Memory B cell (primary cell): ENCODE results near the gene GATAD1.
"Not testable (repeated sequence)": the region's sequence is repeated elsewhere in the genome, so short reads cannot be mapped to it uniquely, and the experiment has no call there.

Source experiments
- ATAC-seq: fragments of 150-1000 bp; cut with Tn5 transposase; 2 replicates; pipeline ENCODE4 v1.10.0; 2021; ENCODE audit warnings: low read depth, mild to moderate bottlenecking, moderate library complexity
- DNase-seq, 2 donors: peaks; one replicate each; pipeline ENCODE4 v3.0.0; 2022; ENCODE audit warnings: low spot score in 2 of 2
- H3K27ac Mint-ChIP-seq: one replicate; pipeline ENCODE4 v1.8.0; 2022; ENCODE audit warnings: mild to moderate bottlenecking, moderate library complexity, mixed read lengths
- H3K27me3 Mint-ChIP-seq: one replicate; pipeline ENCODE4 v1.8.0; 2022; ENCODE audit warnings: mixed read lengths
- H3K36me3 Mint-ChIP-seq: one replicate; pipeline ENCODE4 v1.8.0; 2022; ENCODE audit warnings: mild to moderate bottlenecking, mixed read lengths
- H3K4me1 Mint-ChIP-seq: one replicate; pipeline ENCODE4 v1.8.0; 2022; ENCODE audit warnings: mixed read lengths
- H3K4me3 Mint-ChIP-seq: one replicate; pipeline ENCODE4 v1.8.0; 2022; ENCODE audit warnings: mild to moderate bottlenecking, moderate library complexity, mixed read lengths
- H3K9me3 Mint-ChIP-seq: one replicate; pipeline ENCODE4 v1.8.0; 2022; ENCODE audit warnings: mixed read lengths

GATAD1 gene, protein sequence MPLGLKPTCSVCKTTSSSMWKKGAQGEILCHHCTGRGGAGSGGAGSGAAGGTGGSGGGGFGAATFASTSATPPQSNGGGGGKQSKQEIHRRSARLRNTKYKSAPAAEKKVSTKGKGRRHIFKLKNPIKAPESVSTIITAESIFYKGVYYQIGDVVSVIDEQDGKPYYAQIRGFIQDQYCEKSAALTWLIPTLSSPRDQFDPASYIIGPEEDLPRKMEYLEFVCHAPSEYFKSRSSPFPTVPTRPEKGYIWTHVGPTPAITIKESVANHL

DNA sequence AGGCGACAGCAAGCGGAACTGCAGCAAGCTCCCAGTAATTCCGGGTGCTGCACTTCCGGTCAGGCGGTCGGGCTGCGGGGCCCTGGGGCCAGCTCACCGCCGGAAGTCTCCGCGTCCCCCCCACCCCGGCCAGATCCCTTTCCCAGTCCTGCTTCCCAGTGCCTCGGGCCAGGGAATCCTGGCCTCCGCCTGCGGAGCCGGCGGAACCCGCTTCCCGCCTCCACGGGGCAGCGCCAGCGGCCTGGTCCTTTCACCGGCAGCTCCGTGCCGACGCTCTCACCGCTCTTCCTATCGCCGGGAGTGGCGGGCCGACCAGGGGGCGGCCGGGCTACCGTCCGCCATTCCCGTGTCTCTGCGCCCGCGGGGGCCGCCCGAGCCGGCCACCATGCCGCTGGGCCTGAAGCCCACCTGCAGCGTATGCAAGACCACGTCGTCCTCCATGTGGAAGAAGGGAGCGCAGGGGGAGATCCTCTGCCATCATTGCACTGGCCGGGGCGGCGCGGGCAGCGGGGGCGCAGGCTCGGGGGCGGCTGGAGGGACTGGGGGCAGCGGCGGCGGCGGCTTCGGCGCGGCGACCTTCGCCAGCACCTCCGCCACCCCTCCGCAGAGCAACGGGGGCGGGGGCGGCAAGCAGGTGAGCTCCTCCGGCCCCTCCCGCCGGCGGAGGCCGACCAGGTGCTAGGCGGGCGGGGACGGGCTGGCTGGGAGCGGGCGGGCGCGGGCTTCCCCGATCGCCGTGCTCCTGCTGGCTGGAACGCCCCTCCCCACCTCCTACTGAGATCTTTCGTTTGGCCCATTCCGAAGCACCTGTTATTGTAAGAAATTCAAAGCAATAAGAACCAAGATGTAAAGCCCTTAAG, at the start of gene GATAD1:
GATAD1 (plus strand) TSS at position 138 of the 860 bp plus-strand sequence; CDS start at position 386, 248 bp downstream.
- peak; percentile 74 for ATAC-seq
- peak within 1 kb of the TSS; percentile 97 for H3K27ac Mint-ChIP-seq

DNA sequence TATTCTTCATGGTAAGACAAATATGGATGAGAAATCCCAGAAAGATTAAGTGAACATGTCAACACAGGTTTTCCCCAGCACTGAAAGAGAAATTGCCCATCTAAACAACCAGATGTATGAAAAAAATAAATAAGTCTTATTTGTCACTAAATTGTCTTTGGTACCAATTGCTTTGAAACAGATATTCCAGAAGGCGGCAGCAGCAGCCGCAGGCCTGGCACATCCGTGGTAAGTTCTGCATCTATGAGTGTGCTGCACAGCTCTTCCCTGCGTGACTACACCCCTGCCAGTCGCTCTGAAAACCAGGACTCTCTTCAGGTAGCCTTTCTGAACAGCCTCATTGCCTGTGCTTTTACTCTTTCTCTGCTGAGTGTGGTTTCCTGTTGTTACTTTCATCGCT, 49.7 kb upstream of the GATAD1 start:
- Mint-ChIP-seq H3K27me3 (no peaks in the 10 kb centered on the region), H3K4me1 (no peaks in the 10 kb centered on the region), H3K9me3 (no peaks in the 10 kb centered on the region), H3K36me3 (peaks cover 18% of the 10 kb centered on the region), H3K27ac (no peak overlapping the region), H3K4me3 (no peak overlapping the region)
- DNase-seq (no peak), ATAC-seq (no peak)

More for the DNA sequence above, at the start of gene GATAD1:
- peaks cover 6% of the 10 kb centered on the region for H3K36me3 Mint-ChIP-seq
- DNase-seq: peak; percentile 78 to 81
- H3K4me3 Mint-ChIP-seq: peak within 1 kb of the TSS; percentile 94
- no peaks in the 10 kb centered on the region for H3K9me3 Mint-ChIP-seq
- peaks cover 3% of the 10 kb centered on the region for H3K4me1 Mint-ChIP-seq
- H3K27me3 Mint-ChIP-seq: no peaks in the 10 kb centered on the region

DNA sequence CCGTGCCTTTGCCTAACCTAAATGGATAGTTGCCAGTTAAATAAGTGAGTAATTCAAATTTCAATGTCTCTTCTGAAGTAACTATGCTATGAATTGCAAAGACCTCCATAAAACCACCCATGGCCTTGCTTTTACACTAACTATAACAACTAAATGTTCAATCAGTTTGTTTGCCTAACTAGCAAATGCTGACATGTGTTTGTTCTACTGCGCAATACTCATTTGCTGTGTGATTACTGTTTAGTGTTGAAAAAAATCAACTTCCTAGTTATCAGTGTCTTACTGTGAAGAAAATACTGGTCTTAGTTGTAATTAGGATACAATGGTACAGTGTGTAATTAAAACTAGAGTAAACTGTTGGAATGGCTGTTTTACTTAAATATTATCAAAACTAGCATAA, 47.3 kb upstream of the GATAD1 start:
- DNase-seq: no peak
- ATAC-seq: no peak
- Mint-ChIP-seq H3K4me1 (no peaks in the 10 kb centered on the region), H3K9me3 (no peaks in the 10 kb centered on the region), H3K36me3 (peaks cover 18% of the 10 kb centered on the region), H3K27ac (no peak overlapping the region), H3K27me3 (no peaks in the 10 kb centered on the region), H3K4me3 (no peak overlapping the region)

DNA sequence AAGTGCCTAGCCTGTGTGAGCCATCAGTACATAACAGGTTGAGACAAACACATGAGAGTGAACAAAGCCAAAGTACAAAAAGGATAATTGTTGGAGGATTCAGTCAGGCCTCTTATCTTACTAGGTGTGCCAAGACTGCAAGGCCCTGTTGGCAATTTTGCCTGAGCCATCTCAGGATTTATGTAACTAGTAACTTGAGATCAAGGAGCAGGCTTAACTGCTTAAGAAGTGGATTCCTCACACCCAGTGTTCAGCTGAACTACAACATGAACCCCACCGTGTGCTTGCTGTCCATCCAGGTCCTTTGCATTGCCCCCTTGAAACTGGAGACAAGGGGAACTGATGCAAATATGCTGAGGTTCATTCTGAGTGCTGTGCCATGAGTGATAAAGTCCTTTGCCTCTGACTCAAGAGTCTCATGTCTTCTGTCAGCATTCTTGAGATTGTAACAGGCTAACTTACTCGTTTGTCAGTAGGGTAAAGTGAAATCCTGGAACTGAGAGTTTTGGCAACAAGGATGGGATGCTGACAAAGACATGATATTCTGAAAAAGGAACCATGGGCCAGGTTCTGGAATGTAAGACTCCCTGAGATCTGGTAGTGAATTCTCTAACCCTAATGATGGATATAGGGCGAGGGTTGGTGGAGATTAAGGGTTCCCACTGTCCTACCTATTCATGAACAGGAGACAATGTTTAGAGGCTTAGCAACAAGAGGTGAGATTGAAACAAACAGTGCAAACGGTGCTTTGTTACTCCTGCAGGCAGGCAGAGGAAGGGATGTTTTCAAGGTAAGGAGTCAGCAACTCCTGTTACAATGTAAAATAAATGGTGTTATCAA, 44.1 kb upstream of the GATAD1 start:
- Mint-ChIP-seq H3K27me3 (no peaks in the 10 kb centered on the region), H3K9me3 (no peaks in the 10 kb centered on the region), H3K27ac (no peak overlapping the region), H3K36me3 (peaks cover 10% of the 10 kb centered on the region), H3K4me3 (no peak overlapping the region), H3K4me1 (no peaks in the 10 kb centered on the region)
- ATAC-seq (no peak), DNase-seq (no peak)

DNA sequence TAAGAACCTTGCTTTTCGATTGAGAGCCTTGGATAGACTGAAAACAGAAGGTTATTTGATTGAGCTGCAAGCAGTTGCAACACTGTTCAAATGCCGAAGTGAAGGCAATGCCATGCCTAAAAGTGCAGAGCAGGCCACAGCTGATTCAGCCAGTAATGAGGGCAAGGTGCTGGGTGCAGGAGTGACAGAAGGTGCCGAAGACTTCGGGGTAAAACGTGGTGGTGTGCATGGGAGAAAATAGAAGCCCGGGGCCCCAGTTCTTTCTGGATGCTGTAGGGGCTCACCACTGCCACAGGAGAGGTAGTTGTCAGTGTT, 43.6 kb upstream of the GATAD1 start:
- peaks cover 3% of the 10 kb centered on the region for H3K27me3 Mint-ChIP-seq
- DNase-seq (no peak), ATAC-seq (no peak)
- H3K4me3 Mint-ChIP-seq: no peak overlapping the region
- no peaks in the 10 kb centered on the region for H3K4me1 Mint-ChIP-seq
- no peaks in the 10 kb centered on the region for H3K9me3 Mint-ChIP-seq
- H3K27ac Mint-ChIP-seq: no peak overlapping the region
- H3K36me3 Mint-ChIP-seq: peaks cover 6% of the 10 kb centered on the region

DNA sequence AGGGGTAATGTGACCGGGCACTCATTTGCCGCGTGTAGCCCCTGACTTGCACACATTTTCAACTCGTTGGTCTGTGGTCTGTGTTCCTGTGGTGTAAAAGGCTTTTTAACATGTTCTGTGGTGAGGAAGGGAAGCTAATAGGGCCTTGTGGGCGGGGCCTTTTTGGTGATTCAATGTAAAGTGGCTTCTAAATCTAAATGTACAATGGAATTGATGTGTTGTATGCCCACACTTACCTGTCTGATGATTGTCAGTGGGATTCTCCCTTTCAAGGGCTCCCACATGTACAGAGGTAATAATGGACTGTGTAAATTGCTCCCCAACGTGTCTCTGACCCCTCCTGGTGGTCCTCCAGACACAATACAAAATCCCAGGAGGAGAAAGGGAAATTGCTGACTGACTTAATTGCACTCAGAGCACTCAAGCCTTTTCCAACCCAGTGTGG, 43.1 kb upstream of the GATAD1 start:
- Mint-ChIP-seq H3K4me3 (no peak overlapping the region), H3K4me1 (no peaks in the 10 kb centered on the region), H3K9me3 (no peaks in the 10 kb centered on the region), H3K36me3 (peaks cover 5% of the 10 kb centered on the region), H3K27me3 (peaks cover 3% of the 10 kb centered on the region), H3K27ac (no peak overlapping the region)
- no peak for ATAC-seq
- DNase-seq: no peak

DNA sequence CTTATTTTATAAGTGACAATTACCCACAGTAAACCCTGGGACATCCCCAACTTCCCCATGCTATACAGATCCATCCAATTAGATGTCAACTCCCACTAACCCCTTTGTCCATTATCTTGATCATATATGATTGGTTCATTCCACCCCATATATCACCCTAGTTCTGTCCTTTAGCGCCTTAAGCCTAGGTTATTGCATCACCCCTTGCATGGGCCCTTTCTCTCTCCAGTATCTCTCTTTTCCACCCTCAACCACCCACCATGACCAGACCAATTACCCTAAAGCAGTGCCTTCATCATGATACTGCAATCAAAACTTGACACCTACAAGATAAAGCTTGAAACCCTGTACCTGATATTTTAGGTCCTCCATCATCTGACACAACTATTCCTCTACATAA, 37.9 kb upstream of the GATAD1 start:
- Mint-ChIP-seq H3K9me3 (peaks cover 6% of the 10 kb centered on the region), H3K4me3 (no peak overlapping the region), H3K4me1 (no peaks in the 10 kb centered on the region), H3K36me3 (no peaks in the 10 kb centered on the region), H3K27me3 (peaks cover 9% of the 10 kb centered on the region), H3K27ac (no peak overlapping the region)
- DNase-seq (no peak), ATAC-seq (no peak)

DNA sequence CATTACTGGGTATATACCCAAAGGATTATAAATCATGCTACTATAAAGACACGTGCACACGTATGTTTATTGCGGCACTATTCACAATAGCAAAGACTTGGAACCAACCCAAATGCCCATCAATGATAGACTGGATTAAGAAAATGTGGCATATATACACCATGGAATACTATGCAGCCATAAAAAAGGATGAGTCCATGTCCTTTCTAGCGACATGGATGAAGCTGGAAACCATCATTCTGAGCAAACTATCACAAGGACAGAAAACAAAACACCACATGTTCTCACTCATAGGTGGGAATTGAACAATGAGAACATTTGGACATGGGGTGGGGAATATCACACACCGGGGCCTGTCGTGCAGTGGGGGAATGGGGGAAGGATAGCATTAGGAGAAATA, 37.1 kb upstream of the GATAD1 start:
- not testable (repeated sequence) for H3K4me1 Mint-ChIP-seq, H3K27me3 Mint-ChIP-seq, DNase-seq, H3K9me3 Mint-ChIP-seq, H3K4me3 Mint-ChIP-seq, ATAC-seq, H3K36me3 Mint-ChIP-seq, H3K27ac Mint-ChIP-seq

DNA sequence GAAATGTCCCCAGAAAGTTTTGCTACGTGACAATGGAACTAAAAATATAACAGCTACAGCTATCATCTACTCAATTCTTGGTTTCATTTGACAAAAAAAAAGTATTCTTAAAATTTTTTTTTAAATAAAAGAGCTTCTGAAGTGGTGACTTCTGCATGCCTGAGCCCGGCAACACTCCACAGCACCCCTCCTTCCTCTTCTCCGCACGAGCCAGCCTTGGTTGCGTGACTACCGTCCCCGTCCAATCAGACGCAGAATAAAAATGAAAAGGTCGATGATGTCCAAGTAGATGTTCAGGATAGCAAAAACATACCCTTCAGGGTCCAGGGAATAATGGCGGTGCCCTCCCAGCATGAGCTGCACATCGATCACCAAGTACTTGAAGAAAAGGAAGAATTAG, 34.5 kb upstream of the GATAD1 start:
- Mint-ChIP-seq H3K36me3 (no peaks in the 10 kb centered on the region), H3K27me3 (peaks cover 9% of the 10 kb centered on the region), H3K4me1 (no peaks in the 10 kb centered on the region), H3K4me3 (no peak overlapping the region), H3K9me3 (peaks cover 6% of the 10 kb centered on the region), H3K27ac (no peak overlapping the region)
- ATAC-seq: no peak
- DNase-seq: no peak

DNA sequence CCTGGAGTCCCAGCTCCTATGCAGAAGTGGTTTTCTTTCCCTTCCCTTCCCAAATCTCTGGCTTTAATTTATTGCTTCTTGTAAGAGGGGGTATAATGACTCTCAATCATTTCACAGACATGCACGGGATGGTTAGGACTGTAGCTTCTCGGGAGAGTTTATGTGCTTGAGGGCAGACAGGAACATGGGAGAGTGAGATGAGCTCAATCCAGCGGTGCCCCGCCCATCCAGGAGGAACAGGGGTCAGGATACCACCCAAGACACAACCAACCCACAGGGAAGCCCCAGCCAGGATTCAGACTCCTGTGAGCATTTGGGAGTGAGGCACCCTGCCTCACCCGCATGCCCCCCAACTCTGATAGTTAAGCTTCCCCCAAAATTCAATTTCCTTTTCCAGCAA, 33.7 kb upstream of the GATAD1 start:
- peaks cover 6% of the 10 kb centered on the region for H3K27me3 Mint-ChIP-seq
- no peaks in the 10 kb centered on the region for H3K36me3 Mint-ChIP-seq
- ATAC-seq (no peak), DNase-seq (no peak)
- no peak overlapping the region for H3K4me3 Mint-ChIP-seq
- no peak overlapping the region for H3K27ac Mint-ChIP-seq
- no peaks in the 10 kb centered on the region for H3K4me1 Mint-ChIP-seq
- H3K9me3 Mint-ChIP-seq: peaks cover 6% of the 10 kb centered on the region

DNA sequence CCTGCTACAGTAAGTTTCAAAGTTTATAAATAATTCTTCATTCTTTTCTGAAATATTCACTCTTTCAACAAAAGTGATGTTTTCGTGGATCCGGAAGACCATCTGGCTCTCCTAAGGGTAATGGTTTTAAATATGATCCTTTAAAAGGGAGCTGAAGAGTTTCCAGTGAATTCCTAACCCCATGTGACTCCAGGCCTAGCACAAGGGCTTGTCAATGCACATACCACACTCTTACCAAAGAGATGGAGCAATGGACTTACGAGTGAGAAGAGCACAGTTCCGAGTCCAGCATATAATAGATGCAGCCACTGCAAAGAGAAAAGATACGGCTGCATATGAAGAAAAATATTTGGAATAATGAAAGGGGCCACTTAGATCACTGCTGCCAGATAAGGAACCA, 32.1 kb upstream of the GATAD1 start:
- no peak for DNase-seq
- no peak overlapping the region for H3K27ac Mint-ChIP-seq
- H3K4me1 Mint-ChIP-seq: no peaks in the 10 kb centered on the region
- no peak overlapping the region for H3K4me3 Mint-ChIP-seq
- no peaks in the 10 kb centered on the region for H3K36me3 Mint-ChIP-seq
- no peaks in the 10 kb centered on the region for H3K27me3 Mint-ChIP-seq
- no peak for ATAC-seq
- H3K9me3 Mint-ChIP-seq: no peaks in the 10 kb centered on the region

DNA sequence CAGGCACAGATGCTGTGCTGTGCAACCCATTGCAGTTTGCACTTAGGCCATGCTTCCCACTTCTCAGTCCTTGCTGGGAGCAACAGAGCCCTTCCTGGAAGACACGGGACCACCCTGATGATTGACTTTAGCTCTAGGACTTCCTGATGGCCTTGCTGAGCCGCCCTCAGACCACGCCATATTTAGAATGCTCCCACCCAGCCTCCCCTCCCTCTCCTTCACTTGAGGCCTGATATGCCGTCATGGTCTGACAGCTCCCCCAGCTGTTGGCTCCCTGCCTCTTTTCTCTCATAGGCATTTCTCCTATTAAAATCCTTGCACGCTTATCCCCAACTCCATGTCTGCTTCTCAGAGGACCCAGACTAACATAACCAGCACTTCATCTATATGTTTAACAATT, 29.4 kb upstream of the GATAD1 start:
- Mint-ChIP-seq H3K9me3 (no peaks in the 10 kb centered on the region), H3K4me3 (no peak overlapping the region), H3K27ac (no peak overlapping the region), H3K4me1 (no peaks in the 10 kb centered on the region), H3K27me3 (no peaks in the 10 kb centered on the region), H3K36me3 (no peaks in the 10 kb centered on the region)
- DNase-seq (no peak), ATAC-seq (no peak)

DNA sequence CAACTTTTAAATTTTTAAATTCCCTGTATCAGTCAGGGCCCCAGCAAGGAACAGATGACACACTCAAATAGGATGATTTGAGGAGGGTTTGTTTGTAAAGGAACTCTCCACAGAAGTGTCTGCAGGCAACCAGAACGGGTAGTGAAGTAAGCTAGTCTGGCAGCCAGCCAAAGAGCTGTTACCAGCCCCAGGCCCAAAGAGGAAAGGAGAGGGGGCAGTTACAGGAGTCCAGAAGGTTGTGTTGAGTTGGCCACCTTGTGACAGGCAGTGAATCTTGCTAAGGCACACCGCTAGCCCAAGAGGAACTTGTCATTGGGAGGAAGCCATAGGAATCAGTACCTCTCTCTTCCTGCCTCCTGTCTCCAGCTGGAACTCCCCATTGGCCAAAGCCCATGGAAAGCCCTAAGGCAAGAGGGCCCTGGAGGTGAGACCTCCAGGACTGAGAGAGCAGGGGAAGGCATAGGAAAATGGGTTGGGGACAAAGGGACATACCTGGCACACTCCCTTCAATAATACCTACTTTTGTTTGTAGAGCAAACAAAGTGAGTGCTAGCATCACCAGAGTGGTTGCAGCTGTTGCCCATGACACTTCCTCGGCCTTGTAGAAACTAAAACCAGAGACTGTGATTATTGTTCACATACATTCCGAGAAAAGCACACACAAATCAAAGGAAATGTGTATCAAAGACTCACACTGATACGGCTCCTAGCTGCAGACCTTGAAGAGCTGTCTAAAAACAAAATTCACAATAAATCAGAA, 25.4 kb upstream of the GATAD1 start:
- no peak for DNase-seq
- Mint-ChIP-seq H3K4me3 (no peak overlapping the region), H3K27ac (no peak overlapping the region), H3K9me3 (no peaks in the 10 kb centered on the region), H3K36me3 (no peaks in the 10 kb centered on the region), H3K27me3 (peaks cover 5% of the 10 kb centered on the region), H3K4me1 (peaks cover 9% of the 10 kb centered on the region)
- ATAC-seq: no peak
